K562 (cell line): ENCODE data around the gene PGP. TPM values are rescaled to one million over a fixed set of nuclear protein-coding genes. Genes with fewer than 3 reads are reported as not detected.

ENCODE experiments used
- BRF2 ChIP-seq: IDR thresholded peaks from 3 replicates; pipeline ENCODE4 v1.6.1; 2011; ENCODE audit warnings: borderline replicate concordance, mild to moderate bottlenecking; ENCODE audit not compliant: insufficient read length, insufficient read depth
- CBX2 ChIP-seq: fragments of 200-600 bp; sonication (generic); IDR thresholded peaks from one replicate; pipeline ENCODE4 v1.6.1; 2012; ENCODE audit warnings: mild to moderate bottlenecking, low read length, inconsistent platforms; ENCODE audit not compliant: insufficient read depth, poor library complexity, severe bottlenecking
- GTF3C2 ChIP-seq: IDR thresholded peaks from 3 replicates; pipeline ENCODE4 v1.6.1; 2011; ENCODE audit warnings: borderline replicate concordance, mild to moderate bottlenecking, moderate library complexity; ENCODE audit not compliant: insufficient read length; ENCODE audit errors: extremely low read depth
- HNRNPL ChIP-seq: fragments of 200-400 bp; formaldehyde crosslinking; IDR thresholded peaks from 2 replicates; pipeline ENCODE4 v1.6.1; 2017; ENCODE audit warnings: low read depth, mild to moderate bottlenecking, low read length
- MBD2 ChIP-seq: sonication (generic); IDR thresholded peaks from 2 replicates; pipeline ENCODE4 v1.6.1; 2016; ENCODE audit warnings: low read depth, borderline replicate concordance
- MIER1 ChIP-seq: fragments of 450-650 bp; IDR thresholded peaks from 2 replicates; pipeline ENCODE4 v1.6.1; 2016; ENCODE audit warnings: antibody characterized with exemption, mild to moderate bottlenecking, low read depth
- NR2C2 ChIP-seq, 2 experiments: fragments of 200-800 bp in 1 of 2; sonication (Bioruptor generic) in 1 of 2; sonication (generic) in 1 of 2; formaldehyde crosslinking in 1 of 2; IDR thresholded peaks; 2 replicates each; pipeline versions ENCODE4 v1.6.1 to v1.8.0; 2016 to 2022; ENCODE audit warnings: mild to moderate bottlenecking in 1 of 2, missing compliant biosample characterization in 1 of 2, missing genetic modification characterization in 1 of 2, missing genetic modification reagents in 1 of 2
- PYGO2 ChIP-seq: fragments of 450-650 bp; IDR thresholded peaks from 2 replicates; pipeline ENCODE4 v1.6.1; 2016; ENCODE audit warnings: mild to moderate bottlenecking, missing genetic modification characterization, moderate library complexity, missing compliant biosample characterization
- RBM14 ChIP-seq: fragments of 200-400 bp; formaldehyde crosslinking; IDR thresholded peaks from 2 replicates; pipeline ENCODE4 v1.6.1; 2018; ENCODE audit warnings: low read depth, mild to moderate bottlenecking, low read length, moderate library complexity, borderline replicate concordance; ENCODE audit not compliant: insufficient read depth
- SMC3 ChIP-seq: conservative IDR thresholded peaks from 2 replicates; pipeline ENCODE4 v1.6.1; 2011; ENCODE audit warnings: low read depth, low read length, improper control_type of control experiment; ENCODE audit not compliant: insufficient read depth
- SNIP1 ChIP-seq: fragments of 450-650 bp; IDR thresholded peaks from 2 replicates; pipeline ENCODE4 v1.7.1; 2017; ENCODE audit warnings: low read depth, mild to moderate bottlenecking
- TCF3 ChIP-seq: sonication (generic); formaldehyde crosslinking; IDR thresholded peaks from 2 replicates; pipeline ENCODE4 v1.4.0; 2020; ENCODE audit warnings: mild to moderate bottlenecking, missing genetic modification reagents
- ZBTB34 ChIP-seq: fragments of 250-450 bp; sonication (Bioruptor Pico); IDR thresholded peaks from 2 replicates; pipeline ENCODE4 v1.8.0; 2021; ENCODE audit warnings: mild to moderate bottlenecking, moderate library complexity
- ZNF140 ChIP-seq: fragments of 250-450 bp; sonication (Bioruptor Pico); IDR thresholded peaks from 2 replicates; pipeline ENCODE4 v1.8.0; 2021; ENCODE audit warnings: moderate library complexity, mild to moderate bottlenecking, inconsistent platforms
- ZNF766 ChIP-seq: fragments of 200-800 bp; sonication (Bioruptor generic); conservative IDR thresholded peaks from 2 replicates; pipeline ENCODE4 v1.6.1; 2016; ENCODE audit warnings: missing genetic modification characterization, missing compliant biosample characterization
- ZSCAN29 ChIP-seq: fragments of 450-650 bp; IDR thresholded peaks from 2 replicates; pipeline ENCODE4 v1.6.1; 2017
- polyA plus RNA-seq, 8 experiments: library from polyadenylated mRNA; depleted of rRNA in 4 of 8; stranded (reverse) in 5 of 8; unstranded in 3 of 8; fragments of >200 nt; fragmentation: Nextera tagmentation in 2 of 8; fragmentation: Illumina TruSeq in 1 of 8; extraction: Ambion mirVana in 2 of 8; extraction: Trizol in 1 of 8; gene quantifications; 2 replicates each; pipeline versions ENCODE4 v1.2.1 to v1.2.3, GENCODE V29; 2011 to 2014; ENCODE audit warnings: inconsistent platforms in 1 of 8, missing spikeins in 1 of 8
- total RNA-seq, 7 experiments: library from RNA; depleted of rRNA in 6 of 7; stranded (reverse); fragments of >200 nt in 6 of 7; fragmentation: Illumina TruSeq in 2 of 7; extraction: Trizol in 2 of 7; gene quantifications; 2 replicates each; pipeline versions ENCODE4 v1.2.1 to v1.2.3, GENCODE V29; 2011 to 2021; ENCODE audit warnings: low replicate concordance in 1 of 7

Gene PGP
- total and polyA plus RNA-seq, 9 of the 15 experiments (the other 6 are each of a cell fraction or from before 2014, with no cell fraction given) = 1.1 to 57.6 (median 19.6) TPM

GRCh38 chr16:2251296-2252111, 36.9 kb upstream of the PGP start, which contains the start of gene ECI1 (continued):
- TF ChIP-seq ZNF140 (CRISPR knock-in tag) = no peak
- TF ChIP-seq BRF2 = no peak
- peak; percentile 70 for TF ChIP-seq SMC3
- no peak for TF ChIP-seq MIER1
- peak; percentile 6; the same call in 1 of the 2 replicates for TF ChIP-seq ZNF766 (CRISPR knock-in tag)
- TF ChIP-seq RBM14 = no peak
- no peak for TF ChIP-seq SNIP1
- peak; percentile 77 for TF ChIP-seq NR2C2 (CRISPR knock-in tag; IDR thresholded peaks at IDR 0.05)
- TF ChIP-seq NR2C2 (tag; IDR thresholded peaks at IDR 0.05) = peak; percentile 96
- no peak for TF ChIP-seq GTF3C2
- TF ChIP-seq CBX2 = no peak
- peak; percentile 36; the same call in 1 of the 2 replicates for TF ChIP-seq MBD2
- TF ChIP-seq ZBTB34 (CRISPR knock-in tag) = no peak
- TF ChIP-seq TCF3 = peak; percentile 30; the same call in 1 of the 2 replicates
- TF ChIP-seq PYGO2 (tag) = no peak
- no peak for TF ChIP-seq ZSCAN29
- peak; percentile 98 for TF ChIP-seq HNRNPL
